HepG2 (cell line): Measurements from ENCODE around the gene RARG. TPM values are rescaled to one million over a fixed set of nuclear protein-coding genes. Genes with fewer than 3 reads are reported as not detected.

Experiments
- ATAC-seq: fragments of 200-7000 bp; cut with Tn5 transposase; 3 replicates; pipeline ENCODE4 v1.9.1; 2020; ENCODE audit warnings: mild to moderate bottlenecking, moderate library complexity
- BruUV-seq: library from RNA; stranded (reverse); fragments of 400-500 nt; replicated peaks from 2 replicates; lab custom pipeline; 2021; lab: Mats Ljungman, UMichigan
- CTCF ChIA-PET: fragments of 300-600 bp; formaldehyde crosslinking; extraction: SDS; loops from one replicate; lab custom pipeline; 2021; ENCODE audit warnings: low total read pairs, inconsistent platforms, low intra/inter-chr PET ratio; lab: Yijun Ruan, JAX
- POLR2A ChIA-PET: fragments of 350-600 bp; sonication (Branson Sonifier 250); formaldehyde crosslinking; loops from one replicate; lab custom pipeline; 2020; ENCODE audit warnings: antibody characterized with exemption, inconsistent platforms; lab: Yijun Ruan, JAX
- DNase-seq: peaks from one replicate; pipeline ENCODE4 v3.0.0-alpha.2; 2015; ENCODE audit warnings: low spot score
- FAIRE-seq: peaks from 3 replicates; lab custom pipeline; 2011; peaks lifted over from hg19 to GRCh38; lab: Jason Lieb, UNC
- H2AFZ ChIP-seq: one replicate; pipeline ENCODE4 v1.6.1; 2011; ENCODE audit warnings: low read length, inconsistent platforms
- H3K27ac ChIP-seq: fragments of 300-600 bp; 3 replicates; pipeline ENCODE4 v1.8.0; 2011; ENCODE audit warnings: mixed run types, mild to moderate bottlenecking, mixed read lengths, low read length, inconsistent platforms; ENCODE audit not compliant: insufficient read depth; ENCODE audit errors: extremely low read length
- H3K27me3 ChIP-seq, 2 experiments: fragments of 200-600 bp in 1 of 2; 2 replicates in 1 of 2; 3 replicates in 1 of 2; pipeline versions ENCODE4 v1.6.0 to v1.8.0; 2011; ENCODE audit warnings: low read length in 2 of 2, mild to moderate bottlenecking in 2 of 2, moderate library complexity in 2 of 2, inconsistent platforms in 1 of 2; ENCODE audit not compliant: insufficient read depth in 2 of 2, control insufficient read depth in 1 of 2
- H3K36me3 ChIP-seq, 2 experiments: fragments of 200-600 bp in 1 of 2; replicated peaks in 1 of 2; 2 replicates in 1 of 2; 3 replicates in 1 of 2; pipeline versions ENCODE4 v1.5.1 to v1.8.0; 2011; ENCODE audit warnings: low read length in 2 of 2, inconsistent platforms in 1 of 2; ENCODE audit not compliant: insufficient read depth in 2 of 2, control insufficient read depth in 1 of 2
- H3K4me1 ChIP-seq: 2 replicates; pipeline ENCODE4 v1.5.1; 2012; ENCODE audit warnings: low read length, inconsistent platforms; ENCODE audit not compliant: insufficient read depth
- H3K4me2 ChIP-seq: 2 replicates; pipeline ENCODE4 v1.6.0; 2011; ENCODE audit warnings: low read depth, low read length, inconsistent platforms
- H3K4me3 ChIP-seq, 3 experiments: fragments of 200-600 bp in 1 of 3; sonication (generic), shearing (Covaris generic) in 1 of 3; replicated peaks in 1 of 3; 2 replicates each; pipeline ENCODE4 v1.5.1; 2011 to 2016; ENCODE audit warnings: low read length in 3 of 3, inconsistent platforms in 2 of 3, low read depth in 2 of 3, mild to moderate bottlenecking in 2 of 3, control low read depth in 1 of 3, mixed read lengths in 1 of 3; ENCODE audit not compliant: insufficient read depth in 1 of 3
- H3K79me2 ChIP-seq: one replicate; pipeline ENCODE4 v1.6.1; 2011; ENCODE audit warnings: low read length, inconsistent platforms; ENCODE audit not compliant: insufficient read depth
- H3K9ac ChIP-seq: 2 replicates; pipeline ENCODE4 v1.6.0; 2011; ENCODE audit warnings: mild to moderate bottlenecking, low read depth, low read length, inconsistent platforms; ENCODE audit not compliant: insufficient read depth
- H3K9me3 ChIP-seq: 2 replicates; pipeline ENCODE4 v1.5.1; 2012; ENCODE audit warnings: mild to moderate bottlenecking, low read length
- H4K20me1 ChIP-seq: 2 replicates; pipeline ENCODE4 v1.6.0; 2011; ENCODE audit warnings: inconsistent platforms, mild to moderate bottlenecking, low read length, moderate library complexity; ENCODE audit not compliant: insufficient read depth
- AHR ChIP-seq: IDR thresholded peaks from 2 replicates; pipeline ENCODE4 v1.6.1; 2018; ENCODE audit warnings: missing genetic modification reagents, missing compliant biosample characterization
- GPN1 ChIP-seq: sonication (generic); formaldehyde crosslinking; IDR thresholded peaks from 2 replicates; pipeline ENCODE4 v1.5.1; 2020; ENCODE audit warnings: missing genetic modification reagents, borderline replicate concordance
- KLF15 ChIP-seq: sonication (generic); formaldehyde crosslinking; IDR thresholded peaks from 2 replicates; pipeline ENCODE4 v1.8.1; 2023; ENCODE audit warnings: borderline replicate concordance, mild to moderate bottlenecking, inconsistent platforms, missing genetic modification reagents, mixed read lengths
- PAX8 ChIP-seq: sonication (generic); formaldehyde crosslinking; IDR thresholded peaks from 2 replicates; pipeline ENCODE4 v1.8.0; 2022; ENCODE audit warnings: mild to moderate bottlenecking, missing genetic modification reagents, borderline replicate concordance
- ZKSCAN8 ChIP-seq: IDR thresholded peaks from 2 replicates; pipeline ENCODE4 v1.6.1; 2016; ENCODE audit warnings: borderline replicate concordance, missing genetic modification reagents, missing compliant biosample characterization
- ZMAT3 ChIP-seq: sonication (generic); formaldehyde crosslinking; conservative IDR thresholded peaks from 2 replicates; pipeline ENCODE4 v1.7.0; 2021; ENCODE audit warnings: missing genetic modification reagents
- ZNF724P ChIP-seq: sonication (generic); formaldehyde crosslinking; IDR thresholded peaks from 2 replicates; pipeline ENCODE4 v1.8.0; 2022; ENCODE audit warnings: missing genetic modification reagents, borderline replicate concordance
- ZNF883 ChIP-seq: sonication (generic); formaldehyde crosslinking; IDR thresholded peaks from 2 replicates; pipeline ENCODE4 v1.5.1; 2020; ENCODE audit warnings: mild to moderate bottlenecking, missing genetic modification reagents; ENCODE audit errors: not compliant biosample characterization
- WGBS: methylation state at CpG from one replicate; pipeline ENCODE4 v1.1.6; 2017; ENCODE audit warnings: low lambda C conversion rate; 5-methylcytosine and 5-hydroxymethylcytosine counted together
- in situ Hi-C: cut with HindIII; loops from 2 replicates; pipeline ENCODE4 v1.10.0; 2017; ENCODE audit warnings: low pct_unique_long_range_greater_than_20kb; ENCODE audit not compliant: extremely low pct_ligation_motif_present
- intact Hi-C: fragments of 100-400 bp; cut with micrococcal nuclease; formaldehyde crosslinking; loops from one replicate; pipeline ENCODE4 v1.10.0; 2022; ENCODE audit not compliant: unreplicated experiment
- polyA plus RNA-seq, 8 experiments: library from polyadenylated mRNA; depleted of rRNA in 3 of 8; stranded (reverse) in 7 of 8; unstranded in 1 of 8; fragments of >200 nt; fragmentation: Illumina TruSeq in 4 of 8; extraction: Trizol in 4 of 8; gene quantifications; 2 replicates each; pipeline versions ENCODE4 v1.2.1 to v1.2.3, GENCODE V29; 2011 to 2016; ENCODE audit warnings: low read depth in 4 of 8, missing spikeins in 1 of 8, mixed read lengths in 1 of 8; ENCODE audit not compliant: insufficient read depth in 1 of 8
- total RNA-seq, 5 experiments: library from RNA; depleted of rRNA; stranded (reverse); fragments of >200 nt; fragmentation: Illumina TruSeq; extraction: Trizol; gene quantifications; 2 replicates each; pipeline ENCODE4 v1.2.3, GENCODE V29; 2016; ENCODE audit warnings: low read depth in 1 of 5
- TF ChIP-seq, protein P1 (sequence below): sonication (generic); formaldehyde crosslinking; IDR thresholded peaks from 2 replicates; pipeline ENCODE4 v1.4.0; 2020; ENCODE audit warnings: mild to moderate bottlenecking, missing genetic modification reagents
- TF ChIP-seq, protein P2 (sequence below): sonication (generic); formaldehyde crosslinking; IDR thresholded peaks from 2 replicates; pipeline ENCODE4 v1.5.1; 2020; ENCODE audit warnings: missing genetic modification reagents, mild to moderate bottlenecking, borderline replicate concordance
- TF ChIP-seq, protein P3 (sequence below): sonication (generic); formaldehyde crosslinking; IDR thresholded peaks from 2 replicates; pipeline ENCODE4 v1.4.0; 2020; ENCODE audit warnings: mild to moderate bottlenecking, missing genetic modification reagents

Gene RARG
- total and polyA plus RNA-seq, 2 of the 13 experiments (the other 11 are each of a cell fraction or from before 2014, with no cell fraction given), result 0.77 to 1.5 TPM

DNA sequence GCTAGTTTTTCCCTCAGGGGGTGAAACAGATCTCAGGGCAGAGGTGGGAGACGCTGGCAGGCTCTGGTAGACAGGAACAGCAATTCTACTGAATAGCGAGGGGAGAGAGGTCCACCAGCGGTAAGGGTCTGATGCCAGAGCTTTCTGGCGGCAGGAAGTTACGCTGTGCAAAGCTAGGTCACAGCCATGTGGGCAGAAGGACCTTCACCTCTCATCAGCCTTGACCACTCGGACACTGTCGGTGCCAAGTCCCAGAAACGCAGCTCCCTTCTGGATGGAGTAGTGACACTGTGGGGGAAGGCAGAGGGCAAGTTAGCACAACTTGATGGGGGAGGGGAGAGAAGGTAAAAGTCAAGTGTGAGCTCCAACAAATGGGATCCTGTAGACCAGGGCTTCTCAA, 61.8 kb downstream of the RARG start (continued):
- TF ChIP-seq ZNF883 (CRISPR knock-in tag), result no peak
- TF ChIP-seq PAX8 (CRISPR knock-in tag), result no peak
- TF ChIP-seq, protein P1, sequence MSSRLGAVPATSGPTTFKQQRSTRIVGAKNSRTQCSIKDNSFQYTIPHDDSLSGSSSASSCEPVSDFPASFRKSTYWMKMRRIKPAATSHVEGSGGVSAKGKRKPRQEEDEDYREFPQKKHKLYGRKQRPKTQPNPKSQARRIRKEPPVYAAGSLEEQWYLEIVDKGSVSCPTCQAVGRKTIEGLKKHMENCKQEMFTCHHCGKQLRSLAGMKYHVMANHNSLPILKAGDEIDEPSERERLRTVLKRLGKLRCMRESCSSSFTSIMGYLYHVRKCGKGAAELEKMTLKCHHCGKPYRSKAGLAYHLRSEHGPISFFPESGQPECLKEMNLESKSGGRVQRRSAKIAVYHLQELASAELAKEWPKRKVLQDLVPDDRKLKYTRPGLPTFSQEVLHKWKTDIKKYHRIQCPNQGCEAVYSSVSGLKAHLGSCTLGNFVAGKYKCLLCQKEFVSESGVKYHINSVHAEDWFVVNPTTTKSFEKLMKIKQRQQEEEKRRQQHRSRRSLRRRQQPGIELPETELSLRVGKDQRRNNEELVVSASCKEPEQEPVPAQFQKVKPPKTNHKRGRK (CRISPR knock-in tag), result no peak
- no peak for TF ChIP-seq ZNF724P (CRISPR knock-in tag)
- no peak for TF ChIP-seq AHR (CRISPR knock-in tag)
- no peak for TF ChIP-seq ZMAT3 (CRISPR knock-in tag)
- TF ChIP-seq ZKSCAN8, result no peak
- TF ChIP-seq, protein P2, sequence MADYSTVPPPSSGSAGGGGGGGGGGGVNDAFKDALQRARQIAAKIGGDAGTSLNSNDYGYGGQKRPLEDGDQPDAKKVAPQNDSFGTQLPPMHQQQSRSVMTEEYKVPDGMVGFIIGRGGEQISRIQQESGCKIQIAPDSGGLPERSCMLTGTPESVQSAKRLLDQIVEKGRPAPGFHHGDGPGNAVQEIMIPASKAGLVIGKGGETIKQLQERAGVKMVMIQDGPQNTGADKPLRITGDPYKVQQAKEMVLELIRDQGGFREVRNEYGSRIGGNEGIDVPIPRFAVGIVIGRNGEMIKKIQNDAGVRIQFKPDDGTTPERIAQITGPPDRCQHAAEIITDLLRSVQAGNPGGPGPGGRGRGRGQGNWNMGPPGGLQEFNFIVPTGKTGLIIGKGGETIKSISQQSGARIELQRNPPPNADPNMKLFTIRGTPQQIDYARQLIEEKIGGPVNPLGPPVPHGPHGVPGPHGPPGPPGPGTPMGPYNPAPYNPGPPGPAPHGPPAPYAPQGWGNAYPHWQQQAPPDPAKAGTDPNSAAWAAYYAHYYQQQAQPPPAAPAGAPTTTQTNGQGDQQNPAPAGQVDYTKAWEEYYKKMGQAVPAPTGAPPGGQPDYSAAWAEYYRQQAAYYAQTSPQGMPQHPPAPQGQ, result no peak
- TF ChIP-seq, protein P3, sequence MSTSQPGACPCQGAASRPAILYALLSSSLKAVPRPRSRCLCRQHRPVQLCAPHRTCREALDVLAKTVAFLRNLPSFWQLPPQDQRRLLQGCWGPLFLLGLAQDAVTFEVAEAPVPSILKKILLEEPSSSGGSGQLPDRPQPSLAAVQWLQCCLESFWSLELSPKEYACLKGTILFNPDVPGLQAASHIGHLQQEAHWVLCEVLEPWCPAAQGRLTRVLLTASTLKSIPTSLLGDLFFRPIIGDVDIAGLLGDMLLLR (CRISPR knock-in tag), result no peak

DNA sequence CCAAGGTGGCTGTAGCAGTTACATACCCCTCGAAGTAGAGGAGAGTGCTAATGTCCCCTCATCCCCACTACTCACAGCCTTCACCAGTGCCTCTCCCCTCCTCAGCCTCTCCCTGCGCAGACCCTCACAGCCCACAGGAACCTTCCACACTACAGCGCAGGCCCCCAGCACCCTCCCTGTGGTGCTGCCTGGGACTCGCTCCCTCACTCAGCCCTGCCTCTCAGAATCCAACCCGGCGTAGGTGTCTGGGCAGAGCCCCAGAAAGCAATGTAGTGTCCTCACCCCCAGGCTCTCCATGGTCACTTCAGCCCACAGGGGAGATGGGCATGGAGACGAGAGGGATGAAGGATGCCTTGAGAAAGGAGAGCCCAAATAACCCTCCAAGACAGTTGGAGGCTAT, 62.4 kb downstream of the RARG start:
- no peak overlapping the region for H3K9ac ChIP-seq
- H3K27ac ChIP-seq, result no peak overlapping the region
- BruUV-seq, result no TSS peak
- H3K36me3 ChIP-seq, result no peaks in the 10 kb centered on the region
- over 99% methylated on average over 7 of the region's 7 CpGs for WGBS
- no peak for DNase-seq
- H3K79me2 ChIP-seq, result no peaks in the 10 kb centered on the region
- no peak for ATAC-seq
- ChIA-PET CTCF (no interaction called here), POLR2A (no interaction called here)
- no peaks in the 10 kb centered on the region for H3K27me3 ChIP-seq
- peaks cover 27% of the 10 kb centered on the region for H3K4me1 ChIP-seq
- intact Hi-C loops (no loop called here), in situ Hi-C loops (no loop called here)
- H3K4me2 ChIP-seq, result no peak overlapping the region
- FAIRE-seq, result no peak
- H3K9me3 ChIP-seq, result no peaks in the 10 kb centered on the region
- H3K4me3 ChIP-seq, result no peak overlapping the region
- TF ChIP-seq KLF15 (CRISPR knock-in tag) (no peak), GPN1 (CRISPR knock-in tag) (no peak)
- H4K20me1 ChIP-seq, result no peaks in the 10 kb centered on the region
- no peak overlapping the region for H2AFZ ChIP-seq
